Measurements from ENCODE around the gene INCENP.

DNA sequence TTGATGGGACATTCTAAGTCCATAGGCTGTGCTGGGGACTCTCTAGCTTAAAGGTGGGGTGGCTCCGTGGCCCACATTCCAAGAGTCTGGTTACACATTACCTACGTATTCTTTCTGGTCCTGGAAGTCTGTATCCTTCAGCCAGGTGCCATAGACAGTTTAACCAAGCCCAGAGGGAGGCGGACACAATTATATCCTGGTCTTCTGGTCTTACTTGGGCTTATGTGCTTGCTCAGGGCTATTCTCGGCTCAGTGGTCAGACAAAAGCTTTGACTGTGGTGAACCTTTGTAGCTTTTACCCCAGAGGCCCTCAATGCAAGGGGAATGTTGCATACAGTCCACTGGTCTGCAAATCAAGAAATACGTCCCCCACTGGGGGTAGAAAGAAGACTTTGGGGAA, 3.4 kb upstream of the INCENP start:
- TF ChIP-seq EZH2 (IDR thresholded peaks at IDR 0.05; ENCODE audit: borderline replicate concordance, insufficient read depth, low read depth, low read length, poor library complexity, severe bottlenecking) (no peak), CTCF (IDR thresholded peaks at IDR 0.05) (no peak)

All from B cell (primary cell).